GM04504 (cell line): ENCODE measurements around the gene UCHL5.

ENCODE experiments used
- DNase-seq: peaks from one replicate; pipeline ENCODE4 v3.0.0-alpha.2; 2012; ENCODE audit warnings: low read depth

The UCHL5 gene

GRCh38 chr1:192966073-192966472, 93.1 kb downstream of the UCHL5 start:
- no peak for DNase-seq

GRCh38 chr1:192962901-192963300, 96.3 kb downstream of the UCHL5 start:
- DNase-seq, result no peak
